Transverse colon (tissue), 4 donors: Measurements from ENCODE around the gene NNMT.

Experiments used
- POLR2A ChIP-seq: fragments of 450-650 bp; IDR thresholded peaks from one replicate; pipeline ENCODE4 v1.6.1; 2016; ENCODE audit warnings: antibody characterized with exemption, mild to moderate bottlenecking, moderate library complexity
- POLR2AphosphoS5 ChIP-seq, 3 donors: sonication (generic); formaldehyde crosslinking; IDR thresholded peaks; one replicate each; pipeline ENCODE4 v1.6.1; 2016; ENCODE audit warnings: antibody characterized with exemption in 3 of 3
- TF ChIP-seq, protein P1 (sequence below), 5 experiments: fragments of 200-600 bp in 3 of 5; fragments of 450-650 bp in 2 of 5; sonication (generic) in 3 of 5; IDR thresholded peaks; 1 replicate in 2 of 5; 2 replicates in 3 of 5; pipeline ENCODE4 v1.5.1; 2016 to 2017; ENCODE audit warnings: antibody characterized with exemption in 5 of 5, inconsistent platforms in 3 of 5, mild to moderate bottlenecking in 2 of 5, moderate library complexity in 1 of 5

GRCh38 chr11:114263513-114264170 lies 32.6 kb upstream of the NNMT start:
- TF ChIP-seq, protein P1, sequence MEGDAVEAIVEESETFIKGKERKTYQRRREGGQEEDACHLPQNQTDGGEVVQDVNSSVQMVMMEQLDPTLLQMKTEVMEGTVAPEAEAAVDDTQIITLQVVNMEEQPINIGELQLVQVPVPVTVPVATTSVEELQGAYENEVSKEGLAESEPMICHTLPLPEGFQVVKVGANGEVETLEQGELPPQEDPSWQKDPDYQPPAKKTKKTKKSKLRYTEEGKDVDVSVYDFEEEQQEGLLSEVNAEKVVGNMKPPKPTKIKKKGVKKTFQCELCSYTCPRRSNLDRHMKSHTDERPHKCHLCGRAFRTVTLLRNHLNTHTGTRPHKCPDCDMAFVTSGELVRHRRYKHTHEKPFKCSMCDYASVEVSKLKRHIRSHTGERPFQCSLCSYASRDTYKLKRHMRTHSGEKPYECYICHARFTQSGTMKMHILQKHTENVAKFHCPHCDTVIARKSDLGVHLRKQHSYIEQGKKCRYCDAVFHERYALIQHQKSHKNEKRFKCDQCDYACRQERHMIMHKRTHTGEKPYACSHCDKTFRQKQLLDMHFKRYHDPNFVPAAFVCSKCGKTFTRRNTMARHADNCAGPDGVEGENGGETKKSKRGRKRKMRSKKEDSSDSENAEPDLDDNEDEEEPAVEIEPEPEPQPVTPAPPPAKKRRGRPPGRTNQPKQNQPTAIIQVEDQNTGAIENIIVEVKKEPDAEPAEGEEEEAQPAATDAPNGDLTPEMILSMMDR (IDR thresholded peaks at IDR 0.05) = no peak
- no peak for TF ChIP-seq POLR2A
- no peak for TF ChIP-seq POLR2AphosphoS5 (IDR thresholded peaks at IDR 0.05)
